ENCODE measurements around the gene MRPL52.

GRCh38 chr14:22814373-22814772 lies 15.3 kb upstream of the MRPL52 start:
- TF ChIP-seq CTCF (IDR thresholded peaks at IDR 0.05; ENCODE audit: low read depth, low read length): no peak
- no peak for TF ChIP-seq MYC (IDR thresholded peaks at IDR 0.05; ENCODE audit: low read depth, low read length)
- no peak for TF ChIP-seq POLR2A (IDR thresholded peaks at IDR 0.05; ENCODE audit: extremely low read depth, insufficient read length)
- no peak for TF ChIP-seq MAX (IDR thresholded peaks at IDR 0.05; ENCODE audit: low read depth, low read length)
